Urothelium cell line (cell line): ENCODE results near the gene MED13.
A peak's percentile ranks its signal among the peaks of the same experiment; 100 is the strongest.
"Not testable (repeated sequence)": the region's sequence is repeated elsewhere in the genome, so short reads cannot be mapped to it uniquely, and the experiment has no call there.

Experiments
- DNase-seq: peaks from one replicate; pipeline ENCODE4 v3.0.0; 2011; ENCODE audit warnings: low spot score, mixed read lengths
- FAIRE-seq: peaks from 2 replicates; lab custom pipeline; 2011; peaks lifted over from hg19 to GRCh38; lab: Jason Lieb, UNC

The MED13 gene

DNA sequence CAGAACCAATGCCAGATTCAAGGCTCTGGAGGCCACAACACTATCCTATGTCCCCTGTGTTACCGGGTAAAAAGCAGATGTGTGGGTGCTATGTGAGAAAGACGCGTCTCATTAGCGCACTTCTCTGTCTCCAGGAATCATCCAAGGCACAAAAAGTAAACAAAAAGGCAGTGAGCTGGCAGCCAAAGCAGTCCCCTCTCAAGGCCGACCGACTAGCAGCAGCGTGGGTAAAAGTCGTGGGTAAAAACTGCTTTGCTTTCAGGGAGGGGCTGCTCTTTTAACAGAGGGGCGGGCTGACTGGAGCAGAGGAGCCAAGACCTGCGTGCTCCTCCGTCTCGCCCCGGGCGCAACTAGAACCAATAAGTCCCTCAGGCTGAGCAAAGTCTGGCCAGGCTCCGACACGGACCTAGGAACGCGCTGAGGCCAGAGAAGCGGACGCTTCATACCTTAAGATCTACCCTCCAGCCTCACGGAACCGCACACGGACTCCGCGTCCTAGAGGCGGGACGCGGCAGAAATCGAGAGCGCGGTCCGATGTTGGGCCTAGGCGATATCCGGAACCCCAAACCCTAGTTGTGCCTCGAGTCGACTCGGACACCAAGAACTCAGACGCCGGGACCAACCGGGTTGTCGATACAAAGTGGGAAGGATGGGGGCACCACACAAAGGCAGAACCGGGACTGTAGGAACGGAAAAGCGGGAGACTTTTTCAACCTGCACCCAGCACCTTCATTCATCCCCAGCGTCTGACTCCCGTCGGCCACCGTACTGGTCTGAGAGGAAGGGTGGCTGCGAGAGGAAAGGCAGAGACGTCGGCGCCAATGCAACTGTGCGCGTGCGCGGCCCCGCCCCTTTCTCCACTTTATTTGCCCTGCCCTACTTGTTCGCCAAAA, 137.6 kb downstream of the MED13 start, which contains the start of gene INTS2:
INTS2 (minus strand) TSS at position 775 of the 893 bp plus-strand sequence. CDS start 1,338 bp downstream, outside the sequence.
- DNase-seq (peak; percentile 100), FAIRE-seq (peak; percentile 91)

DNA sequence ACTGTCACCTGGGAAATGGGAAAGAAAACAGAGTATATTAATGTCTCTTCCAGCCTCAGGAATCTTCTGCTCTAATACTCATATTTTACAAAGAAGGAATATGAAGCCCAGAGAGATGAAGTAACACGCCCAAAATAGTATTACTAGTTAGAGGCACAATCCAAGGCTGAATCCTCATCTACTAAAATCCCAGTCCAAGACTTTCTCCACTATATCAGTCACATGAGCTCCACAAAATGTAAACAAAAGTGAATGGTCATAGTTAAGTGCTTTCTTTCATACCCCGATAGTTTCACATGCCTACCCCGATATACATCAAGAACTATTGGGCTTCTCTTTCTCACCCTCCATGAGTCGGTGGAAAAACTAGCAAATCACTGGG, 138.3 kb downstream of the MED13 start:
- FAIRE-seq, result no peak

DNA sequence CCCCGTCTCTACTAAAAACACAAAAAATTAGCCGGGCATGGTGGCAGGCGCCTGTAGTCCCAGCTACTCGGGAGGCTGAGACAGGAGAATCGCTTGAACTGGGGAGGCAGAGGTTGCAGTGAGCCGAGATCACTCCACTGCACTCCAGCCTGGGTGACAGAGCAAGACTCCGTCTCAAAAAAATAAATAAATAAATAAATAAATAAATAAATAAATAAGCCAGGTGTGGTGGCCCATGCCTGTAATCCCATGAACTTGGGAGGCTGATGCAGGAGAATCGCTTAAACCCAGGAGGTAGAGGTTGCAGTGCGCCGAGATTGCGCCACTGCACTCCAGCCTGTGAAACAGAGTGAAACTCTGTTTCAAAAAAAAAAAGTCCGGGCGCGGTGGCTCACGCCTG, 149.9 kb downstream of the MED13 start:
- DNase-seq, FAIRE-seq: not testable (repeated sequence)

More for the DNA sequence above, 138.3 kb downstream of the MED13 start:
- DNase-seq, result no peak

DNA sequence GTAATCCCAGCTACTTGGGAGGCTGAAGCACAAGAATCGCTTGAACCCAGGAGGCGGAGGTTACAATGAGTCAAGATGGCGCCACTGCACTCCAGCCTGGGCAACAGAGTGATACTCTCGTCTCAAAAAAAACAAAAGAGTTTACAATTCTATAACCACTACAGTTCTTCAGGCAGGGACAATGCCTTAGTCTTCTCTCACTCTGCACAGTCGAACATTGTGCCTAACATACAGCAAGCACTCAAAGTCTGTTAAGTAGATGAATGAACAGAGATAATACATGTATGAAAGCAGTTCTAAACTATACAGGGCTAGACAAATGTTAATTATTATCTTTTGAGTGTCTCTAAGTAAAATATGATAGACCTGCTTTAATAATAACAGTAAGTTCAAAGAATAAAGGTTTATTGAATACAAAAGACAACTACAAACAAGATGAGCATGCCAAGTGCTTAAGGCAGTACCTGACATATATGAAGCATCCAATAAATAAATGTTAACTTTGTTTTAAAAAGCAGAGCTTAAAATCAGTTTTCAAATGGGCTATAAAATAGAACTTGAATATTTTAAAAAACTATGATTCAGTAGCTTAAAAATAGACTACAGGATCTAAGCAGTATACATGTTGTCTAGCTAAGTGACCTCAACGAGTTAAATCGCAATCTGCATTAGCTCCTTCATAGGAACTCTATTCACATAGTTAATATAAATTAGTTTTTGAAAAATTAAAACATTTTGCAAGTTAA, 156.6 kb downstream of the MED13 start:
- DNase-seq, result no peak
- FAIRE-seq, result no peak

DNA sequence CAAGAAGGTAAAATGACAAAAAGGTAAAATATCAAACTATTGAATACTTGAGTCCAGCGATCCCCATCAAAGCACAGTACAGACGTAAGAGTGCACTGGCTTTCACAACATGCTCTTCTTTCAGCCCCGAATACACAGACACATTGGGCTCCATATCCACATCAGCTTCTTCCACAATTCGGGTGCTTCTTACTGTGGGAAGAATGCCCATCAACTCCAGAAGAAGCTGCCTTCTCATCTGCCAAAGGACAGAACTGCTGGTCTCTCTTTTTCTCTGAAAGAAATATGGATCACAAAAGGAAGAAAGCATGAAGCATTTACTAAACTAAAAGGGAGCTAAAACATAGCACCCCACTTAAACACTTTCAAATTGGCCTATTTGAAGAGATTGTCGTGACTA, 157.7 kb downstream of the MED13 start:
- no peak for DNase-seq
- FAIRE-seq, result no peak

DNA sequence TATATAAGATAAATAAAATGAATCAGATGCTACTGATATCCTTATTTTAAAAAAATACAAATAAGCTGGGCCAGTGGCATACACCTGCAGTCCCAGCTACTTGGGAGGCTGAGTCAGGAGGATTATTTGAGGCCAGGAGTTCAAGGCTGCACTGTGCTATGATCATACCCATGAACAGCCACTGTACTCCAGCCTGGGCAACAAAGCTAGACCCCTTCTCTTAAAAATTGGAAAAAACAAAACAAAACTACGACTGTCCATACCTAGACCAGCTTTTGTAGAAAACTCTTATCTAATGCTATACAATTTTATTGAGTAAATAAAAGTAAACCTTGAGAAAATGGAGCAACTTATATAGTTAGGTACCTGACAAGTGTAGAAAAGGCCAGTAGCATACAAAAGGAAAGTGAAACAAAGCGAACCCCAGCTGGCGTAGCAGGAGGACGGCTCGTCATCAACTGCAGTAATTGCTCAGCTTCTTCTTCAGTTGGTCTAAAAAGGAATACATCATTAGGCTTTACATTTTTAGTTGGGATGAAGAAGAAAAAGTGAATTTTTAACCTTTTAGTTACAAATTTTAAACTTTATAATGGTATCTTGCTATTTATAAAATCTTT, 160.9 kb downstream of the MED13 start:
- FAIRE-seq, result no peak
- DNase-seq, result no peak

DNA sequence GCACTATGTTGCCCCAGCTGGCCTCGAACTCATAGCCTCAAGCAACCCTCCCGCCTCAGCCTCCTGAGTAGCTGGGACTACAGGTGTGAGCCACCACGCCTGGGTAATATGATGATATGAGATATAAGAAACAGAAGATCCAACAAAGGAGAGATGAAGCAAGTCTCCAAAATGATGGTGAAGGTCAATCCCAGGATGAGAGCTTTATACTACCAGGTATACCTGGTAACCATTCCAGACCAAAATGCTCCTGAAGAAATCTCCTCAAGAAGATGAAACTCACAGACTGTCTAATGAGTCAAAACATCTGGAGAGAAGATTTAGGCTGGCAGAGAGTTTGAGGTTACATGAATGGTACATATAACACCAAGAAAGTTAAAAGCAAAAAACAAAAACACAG, 161.8 kb downstream of the MED13 start:
- DNase-seq (no peak), FAIRE-seq (peak; percentile 23)

DNA sequence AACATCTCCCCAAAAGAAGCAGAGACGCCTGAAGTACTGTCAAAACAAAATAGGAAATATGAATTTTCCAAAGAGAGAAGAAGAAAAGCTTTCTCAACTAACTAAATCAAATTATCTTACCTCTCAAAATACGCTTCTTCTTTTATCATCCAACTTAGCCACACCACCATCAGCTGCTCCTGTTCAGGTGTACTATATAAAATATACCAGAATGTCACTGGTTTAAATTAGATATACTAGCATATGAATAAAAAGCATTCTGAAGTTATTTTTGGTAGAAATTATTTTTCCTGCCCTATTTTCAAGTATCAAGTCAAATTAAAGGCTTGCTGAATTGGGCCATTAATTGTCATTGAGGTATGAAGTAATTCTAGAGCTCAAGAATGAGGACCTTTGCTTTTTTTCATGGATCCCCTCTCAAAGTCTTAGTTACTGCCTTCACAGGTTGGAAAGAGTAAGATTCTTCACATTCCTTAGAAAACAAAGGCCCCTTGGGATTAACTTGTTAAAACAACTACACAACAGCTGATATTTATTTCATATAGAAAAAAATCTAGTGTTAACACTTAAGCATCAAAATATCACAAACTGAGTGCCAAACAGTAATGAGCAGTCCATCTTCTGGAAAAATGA, 167.4 kb downstream of the MED13 start:
- FAIRE-seq (peak; percentile 17), DNase-seq (no peak)

DNA sequence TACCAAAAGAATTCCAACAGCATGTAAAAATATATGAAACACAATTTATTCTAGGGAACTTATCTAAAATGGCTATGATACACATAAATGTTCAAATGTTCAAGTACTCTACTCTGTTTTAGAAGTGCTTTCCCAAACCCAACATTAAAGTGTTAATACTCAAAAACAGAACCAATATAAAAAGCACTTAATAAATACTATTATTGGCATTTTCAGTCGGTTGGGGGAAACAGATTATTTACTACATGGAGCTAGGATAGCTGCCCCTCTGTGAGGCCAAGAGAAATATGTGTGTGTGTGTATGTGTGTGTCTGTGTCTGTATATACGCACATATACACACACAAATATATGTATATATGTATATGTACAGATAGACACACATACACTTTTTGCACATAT, 169.7 kb downstream of the MED13 start:
- FAIRE-seq (no peak), DNase-seq (no peak)

DNA sequence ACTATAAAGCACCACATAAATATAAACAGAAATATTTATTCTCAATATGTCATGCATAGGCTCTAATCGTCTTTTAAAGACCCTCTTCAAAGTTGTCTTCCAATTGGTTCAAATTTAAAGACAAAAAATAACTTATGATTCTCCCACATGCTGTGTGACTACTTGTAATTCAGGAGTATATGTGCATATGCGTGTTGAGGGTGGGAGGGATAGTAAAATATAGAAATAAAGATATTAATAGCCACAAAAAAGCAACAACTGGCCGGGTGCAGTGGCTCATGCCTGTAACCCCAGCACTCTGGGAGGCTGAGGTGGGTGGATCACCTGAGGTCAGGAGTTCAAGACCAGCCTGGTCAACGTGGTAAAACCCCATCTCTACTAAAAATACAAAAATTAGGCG, 170.8 kb downstream of the MED13 start:
- DNase-seq, FAIRE-seq: not testable (repeated sequence)
